CD1c-positive myeloid dendritic cell (primary cell): ENCODE measurements around the gene BCCIP.

Experiments used
- DNase-seq: peaks from one replicate; pipeline ENCODE4 v3.0.0-alpha.2; 2016; ENCODE audit errors: extremely low spot score

Gene BCCIP

DNA sequence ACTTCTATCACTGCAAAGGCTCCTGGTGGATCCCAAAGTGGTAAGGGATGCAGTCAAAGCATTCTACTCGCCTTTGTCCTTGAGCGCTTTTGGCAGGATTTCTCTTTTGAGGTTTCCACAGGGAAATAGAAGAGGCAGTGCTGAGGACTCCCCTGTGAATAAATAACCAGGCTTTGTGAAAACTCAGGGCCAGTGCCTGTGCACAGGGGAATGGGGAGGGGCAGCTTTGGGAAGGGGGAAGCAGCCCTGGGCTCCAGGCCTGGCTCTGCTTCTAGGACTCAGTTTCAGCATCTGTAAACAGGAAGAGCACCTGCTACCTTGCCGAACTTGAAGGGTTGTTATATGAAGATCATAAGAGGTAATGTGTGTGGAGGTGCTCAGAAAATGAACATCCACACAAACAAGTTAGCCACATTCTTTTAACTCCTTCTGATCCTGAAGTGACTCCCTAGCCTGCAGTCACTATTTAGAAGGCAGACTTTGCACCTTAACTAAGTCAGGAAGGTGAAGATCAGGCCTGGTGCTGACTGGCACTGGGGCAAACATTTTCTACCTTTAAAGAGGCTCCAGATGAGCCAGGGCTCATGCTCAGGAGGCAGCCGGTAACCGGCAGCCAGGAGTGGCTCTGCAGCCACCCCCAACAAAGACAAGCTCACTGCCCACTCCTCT is 25.2 kb upstream of the BCCIP start:
- no peak for DNase-seq

DNA sequence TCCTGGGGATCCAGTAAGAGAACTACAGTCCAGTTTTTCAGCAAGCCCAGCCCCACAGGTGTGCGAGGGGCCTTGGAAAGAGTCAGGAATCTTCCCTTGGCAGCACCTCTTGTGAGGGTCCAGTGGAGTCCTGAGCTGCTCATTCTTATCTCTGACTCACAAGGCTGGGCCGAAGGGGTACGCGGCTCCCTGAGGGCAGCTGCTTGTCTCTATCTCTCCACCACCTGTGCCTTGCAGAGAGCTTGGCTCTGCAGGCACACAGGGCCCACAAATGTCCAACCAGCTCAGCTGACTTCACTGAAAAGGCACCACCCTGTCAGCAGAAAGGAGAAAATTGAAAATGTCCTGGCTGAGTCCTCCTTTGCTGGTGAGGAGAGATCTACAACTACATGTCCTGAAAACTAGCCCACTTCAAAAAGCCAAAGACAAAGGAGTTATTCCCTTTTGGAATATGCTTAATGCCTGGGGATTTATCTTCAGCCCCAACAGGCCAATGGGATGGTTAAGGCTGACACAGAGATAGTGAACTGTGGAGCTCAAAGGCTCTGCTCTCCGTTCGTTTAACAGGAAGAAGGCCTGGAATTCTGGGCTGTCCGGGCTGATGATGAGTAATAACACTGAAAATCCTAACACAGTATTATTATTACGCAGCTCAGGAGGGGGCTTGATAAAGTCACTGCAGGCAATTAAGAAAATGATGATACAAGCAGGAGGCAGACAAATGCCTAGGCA is 23.7 kb upstream of the BCCIP start:
- no peak for DNase-seq

DNA sequence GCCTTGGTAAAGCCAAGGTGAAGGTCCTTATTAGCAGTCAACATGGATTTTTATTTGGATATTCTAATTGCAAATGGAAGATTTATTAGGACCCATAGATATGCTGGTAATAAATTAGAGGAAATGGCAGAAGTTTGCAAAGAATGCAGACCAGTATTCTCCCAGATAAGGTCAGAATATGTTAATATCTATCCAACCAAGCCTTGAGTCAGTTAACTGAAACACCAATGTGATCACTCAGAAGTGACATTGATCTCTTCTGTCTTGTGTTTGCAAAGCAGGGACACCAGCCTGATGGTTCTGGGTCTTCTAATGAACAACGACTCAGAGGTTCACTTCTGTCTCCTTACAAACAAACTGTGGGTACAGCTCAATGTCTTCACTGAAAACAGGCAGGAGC is 21.8 kb upstream of the BCCIP start:
- DNase-seq = no peak

DNA sequence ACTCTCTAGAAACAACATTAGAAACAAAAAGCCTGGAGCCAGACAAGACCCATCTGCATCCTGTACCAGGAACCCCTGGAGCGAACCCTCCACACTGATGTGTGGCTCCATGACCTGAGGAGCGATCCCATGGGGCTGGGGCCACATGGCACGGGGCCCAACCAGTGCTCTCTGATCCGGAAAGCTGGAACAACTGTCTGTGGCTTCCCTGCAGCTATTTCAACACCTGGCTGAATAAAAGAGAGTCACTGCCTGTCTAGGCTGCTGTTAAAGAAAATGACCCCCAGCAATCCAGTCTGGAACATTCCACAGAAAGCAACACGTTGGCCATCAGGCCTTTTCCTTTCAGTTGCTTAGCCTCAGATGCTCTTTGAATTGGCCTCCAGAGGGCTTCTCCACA is 21.2 kb upstream of the BCCIP start:
- DNase-seq = no peak

DNA sequence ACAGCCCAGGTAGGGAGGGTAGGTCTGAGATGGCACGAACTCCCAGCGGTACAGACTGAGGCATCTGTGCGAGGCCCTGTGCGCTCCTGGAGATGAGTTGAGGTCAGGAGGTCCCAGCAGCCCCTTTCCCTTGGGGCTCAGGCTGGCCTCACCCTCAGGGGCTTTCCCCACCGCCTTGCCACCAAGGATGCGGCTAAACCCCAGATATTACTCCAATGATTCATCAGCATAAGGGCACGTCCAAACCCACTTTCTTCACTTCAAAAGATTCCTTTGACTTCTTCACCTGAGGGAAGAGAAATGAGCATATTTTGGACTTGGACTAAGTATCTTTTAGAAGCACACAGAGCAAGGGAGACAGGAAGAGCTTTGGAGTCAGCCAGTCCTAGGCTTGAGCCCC is 20.6 kb upstream of the BCCIP start:
- DNase-seq = no peak

DNA sequence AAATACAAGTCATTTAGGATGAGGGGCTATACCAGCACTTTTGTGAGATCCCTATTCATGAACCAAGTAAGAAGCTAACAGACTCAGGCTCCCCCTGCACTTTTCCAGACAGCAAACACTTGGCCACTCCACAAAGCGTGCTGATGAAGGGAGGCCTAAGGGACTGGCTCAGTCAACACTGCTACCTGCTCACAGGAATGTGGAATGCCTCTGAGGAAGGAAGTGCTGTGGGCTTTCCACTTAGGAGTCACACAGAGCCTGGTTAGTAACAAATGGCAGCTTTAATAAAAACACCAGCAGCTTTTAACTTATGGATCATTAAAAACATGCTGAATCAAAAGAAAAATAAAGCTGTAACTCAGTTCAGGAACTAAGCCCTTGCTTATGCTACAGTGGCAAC is 15.3 kb upstream of the BCCIP start:
- DNase-seq = no peak

DNA sequence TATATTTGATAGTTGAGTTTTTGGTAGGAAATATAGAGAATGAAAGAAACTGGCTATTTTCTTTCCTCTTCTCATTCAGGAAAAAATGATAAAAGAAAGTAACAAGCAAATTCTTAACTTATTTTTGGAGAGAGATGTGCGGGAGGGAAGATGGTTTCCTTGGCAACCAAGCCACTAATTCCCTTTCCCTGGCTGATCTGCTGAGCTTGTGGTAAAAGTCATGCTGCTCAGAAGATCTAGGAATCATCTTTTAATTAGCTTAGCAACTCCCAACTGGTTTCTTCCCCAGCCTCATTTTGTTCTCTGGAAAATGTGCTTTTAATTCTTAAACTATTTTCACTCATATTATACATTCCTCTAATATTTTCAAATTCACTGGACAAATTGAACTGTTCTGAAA is 12.1 kb upstream of the BCCIP start:
- no peak for DNase-seq

DNA sequence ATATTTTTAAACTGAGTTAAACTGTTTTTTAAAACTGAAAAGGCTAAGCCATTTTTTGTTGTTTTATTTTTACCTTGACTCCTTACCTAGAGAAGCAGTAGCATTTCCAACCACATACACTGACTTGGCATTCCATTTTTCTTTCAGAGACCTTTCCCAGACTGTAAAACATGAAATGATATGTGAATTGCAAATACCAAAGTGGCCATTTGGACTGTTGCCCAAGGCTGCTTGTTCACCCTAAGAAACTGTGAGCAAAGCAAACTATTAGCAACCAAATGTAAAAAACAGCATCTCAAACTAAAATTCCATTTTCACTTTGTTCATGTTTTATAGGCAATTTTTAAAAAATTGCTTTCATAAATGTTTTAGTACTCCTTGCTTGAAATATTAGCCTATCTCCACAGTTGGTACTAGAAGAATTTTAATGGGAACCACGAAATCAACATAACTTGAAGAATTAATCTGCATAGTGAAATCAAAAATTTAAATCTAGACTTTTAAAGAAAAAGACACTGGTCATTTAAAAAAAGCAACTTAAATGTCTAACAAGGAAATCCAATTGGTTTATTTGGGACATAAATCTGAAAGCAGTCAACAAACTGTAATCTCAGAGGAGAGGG is 11.1 kb upstream of the BCCIP start:
- no peak for DNase-seq

DNA sequence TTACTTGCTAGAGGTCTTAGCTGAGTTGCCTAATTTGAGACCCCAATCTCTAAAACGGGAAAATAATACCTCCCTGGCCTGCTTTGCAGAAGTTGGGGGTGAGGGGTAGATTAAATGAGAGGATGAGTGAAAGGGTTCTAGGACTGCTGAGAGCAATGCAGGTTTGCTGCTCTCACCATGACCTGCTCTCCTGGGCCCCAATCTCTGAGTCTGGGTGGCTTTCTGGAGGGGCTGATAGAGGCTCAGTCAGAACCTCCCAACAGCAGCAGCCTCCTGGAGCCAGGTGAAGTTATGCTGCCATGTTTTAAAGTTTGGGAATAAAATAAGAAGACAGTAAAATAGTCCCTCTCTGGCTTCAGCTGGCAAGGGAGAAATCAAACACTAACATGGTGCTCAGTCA is 7.6 kb upstream of the BCCIP start:
- DNase-seq = no peak

DNA sequence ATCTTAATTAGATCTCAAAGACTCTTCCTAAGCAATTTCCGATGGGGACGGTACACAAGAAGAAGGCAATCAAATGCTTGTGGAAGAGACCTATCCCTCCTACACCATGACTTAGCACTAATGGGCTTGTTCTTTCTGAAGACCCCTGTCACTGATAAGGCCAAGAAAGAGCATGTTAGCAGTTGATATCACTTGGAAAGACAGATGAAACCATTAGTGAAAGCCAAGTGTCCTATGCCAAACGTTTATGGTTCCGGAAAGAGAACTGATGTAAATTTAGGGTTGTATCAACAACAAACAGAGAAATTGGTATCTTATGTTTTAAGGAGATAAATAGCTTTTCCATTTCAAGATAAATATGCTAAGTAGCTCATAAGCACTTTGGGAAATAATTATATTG is 6.8 kb upstream of the BCCIP start:
- no peak for DNase-seq

DNA sequence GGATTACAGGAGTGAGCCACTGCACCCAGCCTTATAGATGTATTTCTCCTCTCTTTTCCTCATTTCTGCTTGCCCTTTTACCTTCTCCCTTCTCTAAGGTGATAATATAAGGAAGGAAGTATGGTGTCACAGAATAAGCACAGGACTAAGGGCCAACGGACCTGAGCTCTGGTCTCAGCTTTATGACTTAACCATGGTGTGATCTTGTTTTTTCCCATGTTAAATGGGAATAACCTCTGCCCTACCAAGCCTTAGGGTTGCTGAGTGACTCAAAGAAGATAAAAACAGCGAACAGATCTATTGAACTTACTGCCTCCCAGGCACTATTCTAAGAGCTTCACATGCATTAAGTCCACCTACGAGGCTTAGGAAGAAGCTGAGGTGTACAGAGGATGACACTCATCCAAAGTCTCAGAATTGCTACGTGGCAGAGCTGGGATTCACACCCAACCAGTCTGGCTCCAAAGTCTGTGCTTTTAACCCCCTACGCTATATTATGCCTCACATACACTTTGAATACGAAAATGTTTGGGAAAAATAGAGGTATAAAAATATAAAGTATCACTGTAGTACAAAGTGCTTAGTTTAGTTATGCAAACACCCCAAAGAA is 5.9 kb upstream of the BCCIP start:
- DNase-seq = no peak

DNA sequence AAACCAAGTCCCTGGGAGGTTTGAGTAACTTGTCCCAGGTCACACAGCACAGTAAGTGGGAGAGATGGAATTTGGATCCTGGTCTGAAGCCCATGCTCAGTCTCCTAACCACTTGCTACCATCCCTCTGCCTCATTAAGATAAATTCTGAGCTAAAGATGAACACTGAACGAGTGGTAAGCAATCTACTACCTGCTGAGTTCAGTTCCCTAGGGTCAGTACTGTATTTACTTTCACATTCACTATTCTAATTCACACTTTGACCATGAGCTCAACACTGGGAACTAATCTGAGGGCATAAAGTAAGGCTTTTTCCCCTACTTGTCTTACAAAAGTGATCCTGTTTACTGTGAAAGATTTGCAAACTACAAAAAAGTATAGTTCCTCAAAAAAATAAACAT is 2.6 kb upstream of the BCCIP start:
- DNase-seq = no peak

DNA sequence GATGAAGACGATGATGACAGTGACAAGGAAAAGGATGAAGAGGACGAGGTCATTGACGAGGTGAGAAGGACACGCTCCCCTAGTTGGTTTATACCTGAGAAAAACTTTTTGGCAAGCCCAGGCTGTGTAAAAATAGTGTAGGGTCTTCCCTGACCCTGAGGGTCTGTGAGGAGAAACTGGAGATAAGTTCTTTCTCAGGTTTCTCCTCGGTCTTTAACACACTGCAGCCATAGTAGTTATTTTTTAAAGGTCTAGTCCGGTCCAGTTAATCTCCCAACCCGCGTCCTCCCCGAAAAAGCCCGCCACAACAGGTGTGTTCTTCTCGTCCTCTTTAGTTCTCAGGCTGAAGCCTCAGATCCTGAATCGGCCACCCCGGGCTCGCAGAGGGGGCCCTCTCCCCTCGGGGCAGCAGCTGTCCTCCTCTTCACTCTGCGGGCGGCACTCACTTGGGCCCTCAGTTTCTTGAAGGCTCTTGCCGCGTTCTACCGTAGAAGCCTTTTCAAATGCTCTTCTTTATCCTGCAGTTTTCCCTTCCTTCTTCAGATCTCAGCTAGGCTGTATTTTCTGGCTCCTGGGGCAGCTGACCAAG is 411 bp downstream of the BCCIP start:
- no peak for DNase-seq

DNA sequence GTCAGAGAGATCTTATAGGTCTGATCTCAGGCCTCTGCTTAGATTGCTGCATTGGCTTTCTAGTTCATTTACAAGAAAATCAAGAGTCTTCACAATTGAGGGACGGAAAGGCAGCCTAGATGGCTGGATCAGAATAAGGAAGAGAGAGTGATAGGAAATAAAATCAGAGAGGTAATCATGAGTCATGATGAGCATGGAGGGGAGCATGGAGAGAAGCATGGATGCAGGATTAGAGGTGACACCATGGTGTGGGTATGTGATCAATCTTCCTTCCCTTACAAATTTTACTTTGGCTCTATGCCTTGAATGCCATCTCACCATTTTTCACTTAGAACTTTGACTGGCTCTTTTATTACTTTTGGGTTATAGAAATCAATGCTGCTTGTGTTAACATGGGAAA is 1.4 kb downstream of the BCCIP start:
- no peak for DNase-seq

DNA sequence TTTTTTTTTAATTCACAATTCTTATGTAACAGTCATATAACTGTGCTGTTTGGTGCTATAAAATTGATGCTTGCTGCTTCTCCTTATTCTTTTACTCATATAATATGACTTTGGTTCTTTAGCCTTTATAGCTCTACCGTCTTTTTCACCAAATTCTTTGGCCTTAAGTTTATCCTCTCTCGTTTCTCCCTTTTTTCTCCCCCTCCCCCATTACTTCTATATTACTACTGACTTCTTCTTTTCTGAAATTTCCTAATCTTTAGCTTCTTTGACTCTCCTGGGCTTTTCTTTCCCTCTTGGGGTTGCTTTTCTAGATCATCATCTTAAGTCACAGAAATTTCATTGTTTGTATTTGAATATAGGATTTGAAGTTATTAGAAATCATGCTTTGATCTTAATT is 3.8 kb downstream of the BCCIP start:
- DNase-seq = peak; percentile 7

DNA sequence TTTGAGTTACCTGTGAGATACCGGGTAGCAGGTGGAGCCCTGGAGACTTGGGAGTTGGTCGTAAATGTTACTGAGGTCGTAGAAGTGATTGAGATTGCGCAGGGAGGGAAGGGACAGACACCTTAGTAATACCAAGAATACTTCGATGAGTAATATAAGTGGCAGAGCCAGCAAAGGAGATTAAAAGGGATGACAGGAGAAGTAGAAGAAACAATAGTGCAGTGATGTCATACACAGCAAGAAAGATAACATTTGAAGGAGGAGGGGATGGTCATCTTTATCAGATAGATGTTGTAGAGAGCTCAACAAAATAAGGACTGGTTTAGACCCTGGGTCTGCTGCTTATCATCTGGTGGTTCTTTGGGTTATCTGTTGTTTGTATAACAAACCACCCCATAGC is 5.0 kb downstream of the BCCIP start:
- no peak for DNase-seq

DNA sequence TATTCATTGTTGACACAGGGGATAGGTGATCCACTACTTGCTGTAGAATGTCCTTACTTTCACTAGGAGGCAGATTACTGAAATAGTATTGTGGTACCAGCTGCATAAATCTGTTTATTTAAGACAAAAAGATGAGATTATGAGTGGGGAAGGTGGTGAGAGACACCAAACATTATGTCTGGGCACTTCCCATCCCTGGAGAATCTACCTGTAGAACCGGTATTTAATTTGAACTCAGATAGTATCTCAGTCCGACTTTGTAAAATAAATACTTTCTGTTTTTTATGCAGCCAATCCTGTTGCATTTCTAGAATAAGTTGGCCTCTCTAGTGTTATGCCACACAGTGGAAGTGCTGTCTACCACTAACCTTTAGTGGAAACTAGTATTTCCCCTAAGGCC is 13.4 kb downstream of the BCCIP start:
- no peak for DNase-seq

DNA sequence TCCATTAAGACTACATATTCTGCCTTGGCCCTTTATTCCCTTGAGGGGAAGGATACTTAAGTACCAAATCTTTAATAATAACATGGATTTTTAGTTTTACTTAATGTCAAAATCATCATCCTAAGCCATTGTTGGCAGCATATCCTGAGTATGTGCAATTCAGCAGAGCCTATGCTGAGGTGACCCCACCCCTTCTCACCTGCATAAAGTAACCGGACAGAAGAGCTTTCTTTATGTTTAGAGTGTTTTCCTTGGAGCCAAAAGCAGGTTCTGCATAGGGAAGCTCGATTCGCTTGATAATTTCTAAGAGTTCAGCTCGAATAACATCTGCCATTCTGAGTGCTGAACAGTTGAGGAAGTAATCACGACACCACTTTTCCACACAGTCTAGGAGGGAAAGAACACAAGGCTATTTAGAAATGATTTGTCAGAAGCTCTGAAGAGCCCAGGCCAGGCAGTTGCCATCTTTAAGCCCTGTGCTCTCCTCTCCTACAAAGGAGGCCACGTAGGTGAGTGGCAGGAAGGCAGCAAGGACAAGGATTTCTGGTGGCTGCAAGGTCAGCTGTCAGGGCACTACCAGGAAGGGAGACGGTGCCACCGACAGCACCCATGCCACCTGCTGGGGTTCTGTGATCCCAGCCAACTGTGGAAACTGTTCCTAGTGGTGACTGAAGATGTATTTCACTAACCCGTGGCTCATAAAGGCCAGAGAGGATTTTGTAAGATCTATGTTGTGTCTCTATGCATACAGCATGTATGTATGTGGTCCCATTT is 15.6 kb downstream of the BCCIP start:
- no peak for DNase-seq

DNA sequence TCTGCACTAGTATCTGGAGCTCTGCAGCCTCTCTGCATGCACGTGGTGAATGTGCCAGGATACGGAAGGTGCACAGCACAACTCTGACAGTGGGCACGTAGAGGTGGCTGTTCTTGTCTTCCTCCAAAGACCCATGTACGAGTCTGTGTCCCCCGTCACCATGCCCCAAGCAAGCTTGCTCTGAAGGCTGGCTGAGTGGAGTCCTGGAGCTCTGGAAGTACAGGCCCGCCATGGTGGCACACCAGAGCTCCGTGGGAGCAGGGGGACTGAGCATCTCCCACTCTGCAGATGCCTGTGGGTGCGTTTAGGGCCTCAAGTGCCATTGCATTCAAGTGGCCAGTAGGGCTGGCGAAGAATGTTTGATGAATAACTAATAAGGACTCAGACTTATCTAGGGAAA is 17.1 kb downstream of the BCCIP start:
- DNase-seq = no peak

DNA sequence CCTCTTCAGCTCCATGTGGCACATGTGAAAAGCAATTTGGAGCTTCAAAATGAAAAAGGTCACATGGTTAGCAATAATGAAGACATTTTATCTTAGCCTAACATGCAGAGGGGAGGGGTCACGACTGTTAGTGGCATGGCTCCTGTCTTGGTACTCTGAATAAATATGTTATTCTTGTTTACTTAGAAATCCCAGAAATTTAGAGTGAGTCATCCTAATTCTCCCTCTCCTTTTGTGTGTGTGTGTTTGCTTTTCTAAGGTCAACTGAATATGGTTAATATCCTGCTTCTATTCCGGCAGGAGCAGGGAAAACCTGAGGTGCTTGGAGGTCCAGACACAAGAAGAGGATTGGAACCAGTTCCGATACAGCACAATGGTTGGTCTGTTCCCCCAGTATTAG is 17.6 kb downstream of the BCCIP start:
- no peak for DNase-seq

DNA sequence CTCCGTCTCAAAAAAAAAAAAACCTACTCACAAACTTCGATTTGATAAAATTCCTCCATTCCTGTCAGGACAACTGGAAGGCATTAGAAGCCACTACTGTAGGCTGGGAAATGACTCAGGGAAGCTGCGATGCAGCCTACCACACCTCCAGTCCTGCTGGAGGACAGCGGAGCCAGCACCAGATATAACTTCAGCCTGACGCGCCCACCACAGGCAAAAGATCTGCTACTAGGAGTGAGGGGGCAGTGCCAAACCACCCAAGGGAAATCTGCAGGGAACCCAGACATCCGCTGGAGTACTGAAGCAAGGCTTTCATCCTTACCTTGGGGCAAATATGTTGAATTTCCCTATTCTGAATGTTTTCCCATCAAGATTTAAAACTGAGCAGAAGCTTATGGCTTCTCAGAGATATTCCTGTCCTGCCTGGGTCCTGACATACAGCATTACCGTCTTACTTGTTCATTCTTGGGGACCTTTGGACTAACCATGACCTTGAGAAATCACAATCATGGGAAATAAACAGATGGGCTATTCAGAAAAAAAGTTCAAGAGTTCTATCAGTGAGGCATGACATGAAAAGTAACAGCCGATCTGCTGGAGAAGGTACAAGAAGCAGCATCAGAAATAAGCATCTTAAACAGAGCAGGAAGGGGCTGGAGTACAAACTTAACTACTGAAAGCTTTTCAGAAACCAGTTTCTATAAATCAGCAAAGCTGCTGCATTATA is 20.4 kb downstream of the BCCIP start:
- no peak for DNase-seq
